Thoracic aorta (tissue), 2 donors: Measurements from ENCODE around the gene ENPP3. TPM values are rescaled to one million over a fixed set of nuclear protein-coding genes. Genes with fewer than 3 reads are reported as not detected.
"Not testable (repeated sequence)": the region's sequence is repeated elsewhere in the genome, so short reads cannot be mapped to it uniquely, and the experiment has no call there.

Experiments used
- ATAC-seq: fragments of 150-250 bp; one replicate; pipeline ENCODE4 v1.8.0; 2017; ENCODE audit warnings: low read depth; ENCODE audit not compliant: insufficient number of reproducible peaks, low FRiP score
- DNase-seq: peaks from one replicate; pipeline ENCODE4 v3.0.0-alpha.2; 2020; ENCODE audit warnings: low spot score
- H3K27ac ChIP-seq, 2 donors: fragments of 200-600 bp; sonication (generic); 1 replicate in 1 of 2; 2 replicates in 1 of 2; pipeline ENCODE4 v1.5.1; 2016; ENCODE audit warnings: mild to moderate bottlenecking in 2 of 2, moderate library complexity in 2 of 2
- H3K27me3 ChIP-seq: fragments of 200-600 bp; sonication (generic); replicated peaks from 2 replicates; pipeline ENCODE4 v1.6.0; 2016; ENCODE audit warnings: mild to moderate bottlenecking; ENCODE audit not compliant: insufficient read depth
- H3K36me3 ChIP-seq: fragments of 200-600 bp; sonication (generic); one replicate; pipeline ENCODE4 v1.5.1; 2016
- H3K4me1 ChIP-seq, 2 donors: fragments of 200-600 bp; sonication (generic); 1 replicate in 1 of 2; 2 replicates in 1 of 2; pipeline versions ENCODE4 v1.5.1 to v1.6.0; 2016; ENCODE audit warnings: low read depth in 2 of 2, mild to moderate bottlenecking in 1 of 2; ENCODE audit not compliant: control insufficient read depth in 1 of 2
- H3K4me3 ChIP-seq: fragments of 200-600 bp; sonication (generic); 2 replicates; pipeline ENCODE4 v1.5.1; 2016; ENCODE audit warnings: mild to moderate bottlenecking
- H3K9me3 ChIP-seq: fragments of 200-600 bp; sonication (generic); 2 replicates; pipeline ENCODE4 v1.5.1; 2016
- total RNA-seq, 2 donors: library from RNA; depleted of rRNA; stranded (reverse); fragments of >200 nt; gene quantifications; one replicate each; pipeline versions ENCODE4 v1.1.0 to v1.2.3, GENCODE V29; 2016
- TF ChIP-seq, protein P1 (sequence below): fragments of 200-600 bp; sonication (generic); IDR thresholded peaks from one replicate; pipeline ENCODE4 v1.5.1; 2019; ENCODE audit warnings: antibody characterized with exemption

Gene ENPP3
- total RNA-seq, 2 donors from 2014 or later = 0.49 to 0.54 TPM

DNA sequence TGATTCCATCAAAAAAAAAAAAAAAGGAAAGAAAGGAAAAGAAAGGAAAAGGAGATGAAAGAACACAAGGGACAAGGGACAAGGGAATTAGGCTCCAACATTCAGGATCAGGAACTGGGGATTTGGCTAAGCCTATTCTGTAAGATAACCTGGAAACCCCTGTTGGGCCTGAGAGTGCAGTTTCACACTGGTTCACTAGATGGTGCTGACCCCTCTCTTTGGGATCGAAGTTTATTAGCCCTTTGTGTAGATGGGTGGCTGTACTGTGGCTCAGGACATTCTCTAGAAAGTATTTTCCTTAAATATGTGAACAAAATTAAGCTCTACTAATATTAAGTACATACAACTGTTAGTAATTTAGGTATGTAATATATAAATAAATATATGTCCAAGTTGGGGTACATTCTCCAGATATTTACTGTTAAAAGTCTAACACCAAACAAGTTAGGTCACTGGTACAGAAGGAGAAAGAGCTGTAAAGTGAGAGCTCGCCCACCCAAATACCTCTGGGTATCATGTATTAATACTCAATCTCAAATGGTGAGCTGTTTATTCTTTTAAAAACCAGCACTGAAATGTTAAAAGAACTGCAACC lies 57.8 kb downstream of the ENPP3 start:
- Histone ChIP-seq H3K36me3 (no peaks in the 10 kb centered on the region), H3K9me3 (no peaks in the 10 kb centered on the region), H3K4me1 (no peaks in the 10 kb centered on the region), H3K4me3 (no peak overlapping the region), H3K27me3 (no peaks in the 10 kb centered on the region), H3K27ac (no peak overlapping the region)
- TF ChIP-seq, protein P1, sequence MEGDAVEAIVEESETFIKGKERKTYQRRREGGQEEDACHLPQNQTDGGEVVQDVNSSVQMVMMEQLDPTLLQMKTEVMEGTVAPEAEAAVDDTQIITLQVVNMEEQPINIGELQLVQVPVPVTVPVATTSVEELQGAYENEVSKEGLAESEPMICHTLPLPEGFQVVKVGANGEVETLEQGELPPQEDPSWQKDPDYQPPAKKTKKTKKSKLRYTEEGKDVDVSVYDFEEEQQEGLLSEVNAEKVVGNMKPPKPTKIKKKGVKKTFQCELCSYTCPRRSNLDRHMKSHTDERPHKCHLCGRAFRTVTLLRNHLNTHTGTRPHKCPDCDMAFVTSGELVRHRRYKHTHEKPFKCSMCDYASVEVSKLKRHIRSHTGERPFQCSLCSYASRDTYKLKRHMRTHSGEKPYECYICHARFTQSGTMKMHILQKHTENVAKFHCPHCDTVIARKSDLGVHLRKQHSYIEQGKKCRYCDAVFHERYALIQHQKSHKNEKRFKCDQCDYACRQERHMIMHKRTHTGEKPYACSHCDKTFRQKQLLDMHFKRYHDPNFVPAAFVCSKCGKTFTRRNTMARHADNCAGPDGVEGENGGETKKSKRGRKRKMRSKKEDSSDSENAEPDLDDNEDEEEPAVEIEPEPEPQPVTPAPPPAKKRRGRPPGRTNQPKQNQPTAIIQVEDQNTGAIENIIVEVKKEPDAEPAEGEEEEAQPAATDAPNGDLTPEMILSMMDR = peak; percentile 83
- ATAC-seq = peak; percentile 79
- DNase-seq = no peak

DNA sequence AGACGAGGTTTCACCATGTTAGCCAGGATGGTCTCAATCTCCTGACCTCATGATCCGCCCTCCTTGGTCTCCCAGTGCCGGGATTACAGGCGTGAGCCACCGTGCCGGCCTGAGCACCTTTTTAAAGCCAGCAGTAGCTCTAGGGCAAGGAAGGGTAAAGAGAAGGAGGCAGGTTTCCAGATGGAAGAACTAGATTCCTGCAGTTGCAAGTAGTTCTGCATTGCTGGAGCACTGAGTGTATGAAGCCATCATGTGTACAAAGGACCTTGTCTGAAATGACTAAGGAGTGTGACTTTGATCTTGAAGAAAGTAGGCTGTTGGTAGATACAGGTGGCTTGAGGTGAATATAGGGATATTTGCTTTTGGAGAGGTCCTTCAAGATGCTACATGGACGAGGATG lies 59.9 kb downstream of the ENPP3 start:
- Histone ChIP-seq H3K9me3 (no peaks in the 10 kb centered on the region), H3K36me3 (no peaks in the 10 kb centered on the region), H3K27me3 (no peaks in the 10 kb centered on the region), H3K4me3 (no peak overlapping the region), H3K27ac (no peak overlapping the region), H3K4me1 (no peaks in the 10 kb centered on the region)
- no peak for DNase-seq
- TF ChIP-seq, protein P1 = no peak
- no peak for ATAC-seq

DNA sequence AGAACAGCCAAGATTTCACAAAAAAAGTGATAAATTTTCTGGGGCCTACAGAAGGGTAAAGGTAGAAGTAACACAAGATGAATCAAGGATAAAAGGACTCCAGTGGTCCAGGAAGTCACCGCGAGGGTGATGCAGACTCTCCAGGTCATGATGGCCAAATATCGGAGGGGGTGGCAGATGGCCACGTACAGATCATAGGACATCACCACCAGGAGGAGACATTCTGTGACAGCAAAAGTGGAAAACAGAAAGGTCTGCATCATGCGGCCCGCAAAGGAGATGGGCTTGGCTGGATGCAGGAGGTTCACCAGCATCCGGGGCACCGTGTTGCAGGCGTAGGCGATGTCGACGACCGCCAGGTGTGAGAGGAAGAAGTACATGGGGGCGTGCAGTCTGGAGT lies 63.7 kb downstream of the ENPP3 start:
- H3K27me3 ChIP-seq, H3K4me1 ChIP-seq, H3K27ac ChIP-seq, H3K36me3 ChIP-seq, H3K9me3 ChIP-seq, H3K4me3 ChIP-seq, DNase-seq, ATAC-seq: not testable (repeated sequence)

DNA sequence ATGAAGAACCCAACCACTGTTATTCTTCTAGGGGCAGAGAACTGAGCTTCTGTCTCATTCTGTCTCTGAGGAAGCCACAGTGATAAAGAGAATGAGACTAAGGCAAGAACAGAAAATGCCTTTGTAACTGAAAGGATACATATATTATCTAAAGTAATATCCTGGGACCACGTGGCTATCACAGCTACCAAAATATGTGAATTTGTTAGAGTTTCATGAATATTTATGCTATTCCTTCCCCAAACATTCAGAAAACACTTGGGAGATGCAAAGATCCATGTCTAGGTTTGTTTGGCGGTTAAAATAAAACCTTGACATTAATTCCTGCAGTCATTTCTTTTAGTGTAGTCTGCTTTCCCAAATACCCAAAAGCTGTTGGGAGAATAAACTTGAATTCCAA lies 66.8 kb downstream of the ENPP3 start:
- H3K27ac ChIP-seq, H3K36me3 ChIP-seq, H3K27me3 ChIP-seq, H3K4me1 ChIP-seq, ATAC-seq, H3K4me3 ChIP-seq, H3K9me3 ChIP-seq, DNase-seq: not testable (repeated sequence)

DNA sequence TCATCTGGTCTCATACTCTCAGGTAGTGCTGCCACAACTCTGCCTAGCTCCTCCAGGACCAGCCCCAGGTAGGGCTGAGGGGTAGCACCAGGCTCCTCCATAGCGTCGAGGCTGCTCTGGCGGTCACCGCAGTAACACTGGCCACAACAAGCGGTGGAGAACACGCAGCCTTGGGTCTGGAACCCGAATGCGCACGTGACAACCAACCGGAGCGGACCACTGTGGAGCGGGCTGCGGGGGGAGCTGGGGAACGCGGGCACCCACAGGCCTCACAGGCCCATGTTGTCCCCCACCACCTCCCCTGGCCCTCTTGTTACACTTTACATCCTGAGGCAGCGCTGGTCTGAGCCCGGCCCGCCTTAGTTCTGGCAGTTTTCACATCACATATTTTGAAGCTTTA lies 73.8 kb downstream of the ENPP3 start, which contains the start of gene CTAGE9:
TSS of gene CTAGE9 (minus strand) at position 101 of the 400 bp plus-strand sequence. CDS start at position 101, 0 bp downstream.
- H3K9me3 ChIP-seq, H3K4me3 ChIP-seq, ATAC-seq, H3K27me3 ChIP-seq, DNase-seq, H3K36me3 ChIP-seq, H3K27ac ChIP-seq, H3K4me1 ChIP-seq: not testable (repeated sequence)

DNA sequence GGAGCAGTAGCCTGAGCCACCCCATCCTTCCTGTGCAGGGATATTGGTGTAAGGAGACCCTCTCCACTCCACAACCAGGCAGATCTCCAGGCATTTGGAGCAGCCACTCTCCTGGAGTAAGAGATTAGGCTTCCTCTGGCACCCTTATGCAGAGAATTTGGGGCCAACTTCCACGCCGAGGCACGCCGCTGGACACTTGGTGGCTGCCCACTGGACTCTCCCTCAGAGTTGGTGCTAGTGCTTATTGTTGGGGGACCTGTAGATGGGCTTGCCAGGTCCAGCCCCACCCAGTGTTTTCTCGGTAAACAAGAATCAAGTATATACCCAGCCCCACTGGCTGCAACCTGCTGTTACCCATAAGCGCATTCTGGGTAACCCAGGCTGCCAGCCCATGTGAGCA lies 78.5 kb downstream of the ENPP3 start:
- not testable (repeated sequence) for DNase-seq, H3K27me3 ChIP-seq, ATAC-seq, H3K4me1 ChIP-seq, H3K36me3 ChIP-seq, H3K4me3 ChIP-seq, H3K9me3 ChIP-seq, H3K27ac ChIP-seq

DNA sequence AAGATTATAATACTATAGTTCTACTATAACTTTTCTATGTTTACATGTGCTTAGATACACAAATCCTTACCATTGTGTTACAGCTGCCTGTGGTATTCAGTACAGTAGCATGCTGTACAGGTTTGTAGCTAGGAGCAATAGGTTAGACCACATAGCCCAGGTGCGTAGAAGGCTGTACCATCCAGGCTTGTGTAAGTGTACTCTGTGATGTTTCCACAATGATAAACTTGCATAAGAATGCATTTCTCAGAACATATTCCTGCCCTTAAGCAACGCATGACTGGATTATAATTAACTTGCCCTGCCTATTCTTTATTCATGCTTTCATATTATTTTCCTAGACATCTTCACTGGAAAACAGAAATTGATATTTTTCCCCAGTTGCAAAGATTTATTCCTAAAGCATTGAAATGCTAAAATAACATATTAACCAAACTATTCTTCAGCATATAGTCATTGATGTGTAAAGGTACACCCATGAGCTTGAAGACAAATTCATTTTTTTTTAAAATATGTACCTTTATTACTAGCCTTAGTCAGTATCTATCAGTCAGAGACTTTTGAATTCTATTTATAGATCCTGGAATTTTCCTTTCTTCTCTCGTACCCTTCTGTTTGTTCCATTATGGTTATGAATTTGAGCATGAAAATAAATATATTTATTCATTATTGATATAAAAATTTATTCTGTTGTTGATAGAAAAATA lies 80.9 kb downstream of the ENPP3 start:
- Histone ChIP-seq H3K27me3 (no peaks in the 10 kb centered on the region), H3K36me3 (no peaks in the 10 kb centered on the region), H3K4me1 (no peaks in the 10 kb centered on the region), H3K9me3 (no peaks in the 10 kb centered on the region), H3K4me3 (no peak overlapping the region), H3K27ac (no peak overlapping the region)
- TF ChIP-seq, protein P1 = no peak
- ATAC-seq (no peak), DNase-seq (no peak)
